HG02588 (cell line): ENCODE measurements around the gene MTURN.

ENCODE experiments used
- ATAC-seq: cut with Tn5 transposase; IDR thresholded peaks from one replicate; pipeline ENCODE4 v1.9.1; 2021; ENCODE audit warnings: mild to moderate bottlenecking, moderate library complexity; ENCODE audit not compliant: unreplicated experiment

The MTURN gene

GRCh38 chr7:30159698-30160143 lies 24.9 kb downstream of the MTURN start:
- no peak for ATAC-seq

- no peak for ATAC-seq
Observed at GRCh38 chr7:30160329-30160728, 25.5 kb downstream of the MTURN start.

- no peak for ATAC-seq
Observed at GRCh38 chr7:30162133-30162532, 27.3 kb downstream of the MTURN start.

- no peak for ATAC-seq
Observed at GRCh38 chr7:30162622-30163124, 27.9 kb downstream of the MTURN start.

- ATAC-seq, result peak; percentile 44
Observed at GRCh38 chr7:30163231-30163894, 28.6 kb downstream of the MTURN start.

- ATAC-seq, result no peak
Observed at GRCh38 chr7:30164567-30164966, 29.8 kb downstream of the MTURN start.

GRCh38 chr7:30165590-30165989 lies 30.8 kb downstream of the MTURN start:
- ATAC-seq, result no peak

GRCh38 chr7:30166155-30166840 lies 31.5 kb downstream of the MTURN start:
- no peak for ATAC-seq

GRCh38 chr7:30166841-30167235 lies 32.1 kb downstream of the MTURN start:
- no peak for ATAC-seq

- ATAC-seq, result no peak
Observed at GRCh38 chr7:30167901-30168300, 33.1 kb downstream of the MTURN start.

- ATAC-seq, result no peak
Observed at GRCh38 chr7:30168835-30169573, 34.2 kb downstream of the MTURN start.

- ATAC-seq, result no peak
Observed at GRCh38 chr7:30169579-30169978, 34.8 kb downstream of the MTURN start.

- ATAC-seq, result no peak
Observed at GRCh38 chr7:30170476-30171205, 35.9 kb downstream of the MTURN start.

GRCh38 chr7:30171766-30172447 lies 37.1 kb downstream of the MTURN start:
- ATAC-seq, result no peak

GRCh38 chr7:30172451-30172850 lies 37.7 kb downstream of the MTURN start:
- ATAC-seq, result no peak

- no peak for ATAC-seq
Observed at GRCh38 chr7:30173058-30173897, 38.5 kb downstream of the MTURN start.

GRCh38 chr7:30175180-30175579 lies 40.4 kb downstream of the MTURN start:
- ATAC-seq, result no peak

- no peak for ATAC-seq
Observed at GRCh38 chr7:30175636-30176147, 40.9 kb downstream of the MTURN start.

- ATAC-seq, result no peak
Observed at GRCh38 chr7:30176463-30177109, 41.8 kb downstream of the MTURN start.
